ENCODE data around the gene WDR5B. TPM values are rescaled to one million over a fixed set of nuclear protein-coding genes. Genes with fewer than 3 reads are reported as not detected.

The WDR5B gene
- total and polyA plus RNA-seq, 10 of the 15 experiments (the other 5 are each of a cell fraction or from before 2014, with no cell fraction given): 1.7 to 7.9 (median 3.3) TPM

- TF ChIP-seq RUNX3 (IDR thresholded peaks at IDR 0.05; ENCODE audit: low read length) (no peak), ETV6 (conservative IDR thresholded peaks at IDR 0.05 in 1 of 2, IDR thresholded peaks at IDR 0.05 in 1 of 2; ENCODE audit: borderline replicate concordance in 1 of 2, low read depth in 1 of 2) (no peak), IRF5 (IDR thresholded peaks at IDR 0.05; ENCODE audit: borderline replicate concordance) (no peak)
Measured at GRCh38 chr3:122405015-122405414, 10.8 kb downstream of the WDR5B start (continued).

GRCh38 chr3:122403489-122403888 lies 12.4 kb downstream of the WDR5B start:
- Histone ChIP-seq H3K79me2 (ENCODE audit: control insufficient read depth, insufficient read depth, low read length) (no peaks in the 10 kb centered on the region; the same call in 1 of the 2 replicates), H3K9ac (ENCODE audit: control insufficient read depth, insufficient read depth, low read length) (no peak overlapping the region), H3K4me1 (ENCODE audit: control insufficient read depth, insufficient read depth, low read length) (no peaks in the 10 kb centered on the region), H2AFZ (ENCODE audit: control insufficient read depth, low read depth, low read length) (no peak overlapping the region), H3K27me3 (replicated peaks in 1 of 2; ENCODE audit: control insufficient read depth in 2 of 2, insufficient read depth in 2 of 2, low read length in 1 of 2) (no peaks in the 10 kb centered on the region), H3K27ac (ENCODE audit: control insufficient read depth, insufficient read depth) (no peak overlapping the region), H4K20me1 (ENCODE audit: control insufficient read depth, insufficient read depth) (no peaks in the 10 kb centered on the region), H3K36me3 (ENCODE audit: control insufficient read depth in 2 of 2, insufficient read depth in 2 of 2, low read length in 1 of 2) (peaks cover 4 to 17% of the 10 kb centered on the region in 2 experiments), H3K4me3 (no peak overlapping the region), H3K9me3 (replicated peaks; ENCODE audit: control insufficient read depth, insufficient read depth, low read length) (no peaks in the 10 kb centered on the region), H3K4me2 (ENCODE audit: control insufficient read depth, insufficient read depth) (no peak overlapping the region)
- intact Hi-C loops (cut with micrococcal nuclease; ENCODE audit: unreplicated experiment) (no loop called here), in situ Hi-C loops (cut with MboI) (no loop called here)
- POLR2A ChIA-PET: no interaction called here
- FAIRE-seq (no peak), ATAC-seq (no peak), DNase-seq (ENCODE audit: low read depth, low spot score) (no peak)
- RAD21 ChIA-PET (ENCODE audit: unreplicated experiment): no interaction called here
- no TSS peak for BruUV-seq (replicated peaks)
- CTCF ChIA-PET: no interaction called here
- over 99% methylated on average over 6 of the region's 6 CpGs for WGBS (ENCODE audit: insufficient coverage, insufficient replicate concordance, low lambda C conversion rate, missing lambda C conversion rate)
- SMC1A ChIA-PET (ENCODE audit: uncharacterized antibody, unreplicated experiment): interaction anchor here (0.6 to 1.5 kb wide), 3 partner anchors 13 to 561 kb away, joined by 3 to 6 read pairs (median 3); partner anchors contain the start of gene WDR5B
- TF ChIP-seq NFYA (IDR thresholded peaks at IDR 0.05; ENCODE audit: borderline replicate concordance, low read depth, low read length) (no peak), E2F4 (IDR thresholded peaks at IDR 0.05; ENCODE audit: low read depth, low read length) (no peak), USF1 (IDR thresholded peaks at IDR 0.05; ENCODE audit: borderline replicate concordance, extremely low read length, insufficient read depth, low read depth, low read length) (no peak), PBX3 (IDR thresholded peaks at IDR 0.05; ENCODE audit: insufficient replicate concordance, low read depth, low read length) (no peak), NFYB (IDR thresholded peaks at IDR 0.05; ENCODE audit: insufficient read depth, low read depth, low read length) (no peak), IRF4 (IDR thresholded peaks at IDR 0.05; ENCODE audit: low read depth, low read length) (no peak), BCLAF1 (IDR thresholded peaks at IDR 0.05) (no peak), SRF (IDR thresholded peaks at IDR 0.05; ENCODE audit: low read depth in 2 of 2, low read length in 2 of 2) (no peak), ATF3 (IDR thresholded peaks at IDR 0.05; ENCODE audit: borderline replicate concordance, extremely low read depth, low read depth, low read length) (no peak), HDAC6 (IDR thresholded peaks at IDR 0.05; ENCODE audit: unreplicated experiment) (no peak), LARP7 (IDR thresholded peaks at IDR 0.05) (no peak)

Measured in GM12878 (cell line).